A549 (cell line): Measurements from ENCODE around the gene SMAD3. TPM values are rescaled to one million over a fixed set of nuclear protein-coding genes. Genes with fewer than 3 reads are reported as not detected.

Experiments
- ATAC-seq, 2 experiments: fragments of 200-7000 bp in 1 of 2; fragments of >200 bp in 1 of 2; cut with Nextera tagmentation in 1 of 2; cut with Tn5 transposase in 1 of 2; 3 replicates each; pipeline versions ENCODE4 v1.8.0 to v1.9.1; 2018 to 2020; ENCODE audit warnings: mild to moderate bottlenecking in 1 of 2, moderate library complexity in 1 of 2
- CTCF ChIA-PET: fragments of 300-600 bp; sonication (Branson Sonifier 250); formaldehyde crosslinking; extraction: SDS; loops from one replicate; lab custom pipeline; 2021; ENCODE audit warnings: antibody characterized with exemption, inconsistent platforms; lab: Yijun Ruan, JAX
- POLR2A ChIA-PET: fragments of 350-600 bp; formaldehyde crosslinking; extraction: SDS; loops from one replicate; lab custom pipeline; 2021; ENCODE audit warnings: antibody characterized with exemption, inconsistent platforms; lab: Yijun Ruan, JAX
- DNase-seq, 2 experiments: peaks; one replicate each; pipeline versions ENCODE4 v3.0.0 to v3.0.0-alpha.2; 2011 to 2016; ENCODE audit warnings: low read depth in 1 of 2, low spot score in 1 of 2
- FAIRE-seq: peaks from 2 replicates; lab custom pipeline; 2011; peaks lifted over from hg19 to GRCh38; lab: Jason Lieb, UNC
- H3K27ac ChIP-seq, 2 experiments: fragments of >200 bp; sonication (Bioruptor Twin); formaldehyde crosslinking; 3 replicates each; pipeline ENCODE4 v1.5.1; 2016 to 2017
- H3K4me1 ChIP-seq: fragments of >200 bp; sonication (Bioruptor Twin); formaldehyde crosslinking; 3 replicates; pipeline ENCODE4 v1.6.1; 2016
- H3K4me2 ChIP-seq: fragments of >200 bp; sonication (Bioruptor Twin); formaldehyde crosslinking; 3 replicates; pipeline ENCODE4 v1.6.1; 2016
- H3K4me3 ChIP-seq: fragments of >200 bp; sonication (Bioruptor Twin); formaldehyde crosslinking; 3 replicates; pipeline ENCODE4 v1.5.1; 2016
- H3K9me3 ChIP-seq: fragments of >200 bp; sonication (Bioruptor Twin); formaldehyde crosslinking; 3 replicates; pipeline ENCODE4 v1.6.1; 2016
- CBX2 ChIP-seq: fragments of 200-600 bp; sonication (generic); IDR thresholded peaks from 2 replicates; pipeline ENCODE4 v1.6.1; 2016; ENCODE audit warnings: low read depth, mild to moderate bottlenecking, borderline replicate concordance
- CBX8 ChIP-seq: fragments of 200-600 bp; sonication (generic); IDR thresholded peaks from 2 replicates; pipeline ENCODE4 v1.6.1; 2016
- CEBPB ChIP-seq, 2 experiments: fragments of >200 bp in 1 of 2; sonication (Bioruptor Twin) in 1 of 2; formaldehyde crosslinking in 1 of 2; IDR thresholded peaks; 2 replicates each; pipeline ENCODE4 v1.6.1; 2012 to 2016
- CHD4 ChIP-seq: fragments of 200-600 bp; sonication (generic); IDR thresholded peaks from 2 replicates; pipeline ENCODE4 v1.6.1; 2016; ENCODE audit warnings: antibody characterized with exemption, mild to moderate bottlenecking, borderline replicate concordance
- EHF ChIP-seq: fragments of 250-450 bp; sonication (Bioruptor Pico); IDR thresholded peaks from 2 replicates; pipeline ENCODE4 v1.5.0; 2020; ENCODE audit warnings: mild to moderate bottlenecking
- EHMT2 ChIP-seq: fragments of 200-600 bp; sonication (generic); IDR thresholded peaks from 2 replicates; pipeline ENCODE4 v1.6.1; 2016; ENCODE audit warnings: antibody characterized with exemption, low read depth, mild to moderate bottlenecking, moderate library complexity
- ELK1 ChIP-seq: fragments of 150-350 bp; IDR thresholded peaks from 2 replicates; pipeline ENCODE4 v1.6.1; 2014; ENCODE audit warnings: low read depth, mild to moderate bottlenecking, low read length
- ESRRA ChIP-seq: fragments of 150-350 bp; IDR thresholded peaks from 2 replicates; pipeline ENCODE4 v1.6.1; 2014; ENCODE audit warnings: mild to moderate bottlenecking, low read length, borderline replicate concordance
- FOSB ChIP-seq: fragments of 250-450 bp; sonication (Bioruptor Pico); IDR thresholded peaks from 2 replicates; pipeline ENCODE4 v1.5.0; 2020; ENCODE audit warnings: mild to moderate bottlenecking, moderate library complexity
- FOSL2 ChIP-seq, 2 experiments: fragments of 450-650 bp in 1 of 2; fragments of >200 bp in 1 of 2; sonication (Bioruptor Twin) in 1 of 2; formaldehyde crosslinking; IDR thresholded peaks; 2 replicates each; pipeline versions ENCODE4 v1.5.0 to v1.6.1; 2016 to 2020; ENCODE audit warnings: mild to moderate bottlenecking in 1 of 2, moderate library complexity in 1 of 2
- HDAC2 ChIP-seq: fragments of 200-600 bp; sonication (generic); IDR thresholded peaks from 2 replicates; pipeline ENCODE4 v1.6.1; 2016
- HES2 ChIP-seq: fragments of >200 bp; sonication (Bioruptor Twin); formaldehyde crosslinking; IDR thresholded peaks from 2 replicates; pipeline ENCODE4 v1.6.1; 2016
- HEYL ChIP-seq: fragments of 250-450 bp; sonication (Bioruptor Pico); IDR thresholded peaks from 2 replicates; pipeline ENCODE4 v1.8.0; 2021; ENCODE audit warnings: mild to moderate bottlenecking, moderate library complexity
- MAFK ChIP-seq: fragments of 450-650 bp; IDR thresholded peaks from 2 replicates; pipeline ENCODE4 v1.6.1; 2014; ENCODE audit not compliant: partially characterized antibody
- MAZ ChIP-seq: fragments of 150-350 bp; IDR thresholded peaks from 2 replicates; pipeline ENCODE4 v1.6.1; 2014; ENCODE audit warnings: antibody characterized with exemption, low read depth, low read length, borderline replicate concordance
- MYC ChIP-seq: IDR thresholded peaks from 2 replicates; pipeline ENCODE4 v1.6.1; 2012; ENCODE audit warnings: mild to moderate bottlenecking, inconsistent platforms, low read length, improper control_type of control experiment, borderline replicate concordance
- NPAS2 ChIP-seq: fragments of 250-450 bp; sonication (Bioruptor Pico); IDR thresholded peaks from 2 replicates; pipeline ENCODE4 v1.8.0; 2022; ENCODE audit warnings: mild to moderate bottlenecking, moderate library complexity, borderline replicate concordance
- NR3C1 ChIP-seq: fragments of >200 bp; sonication (Bioruptor Twin); formaldehyde crosslinking; IDR thresholded peaks from 3 replicates; pipeline ENCODE4 v1.6.1; 2017
- PHF8 ChIP-seq: fragments of 200-600 bp; sonication (generic); IDR thresholded peaks from 2 replicates; pipeline ENCODE4 v1.6.1; 2016; ENCODE audit warnings: low read depth, mild to moderate bottlenecking, antibody characterized with exemption, moderate library complexity, borderline replicate concordance
- POLR2A ChIP-seq: IDR thresholded peaks from 2 replicates; pipeline ENCODE4 v1.6.1; 2012; ENCODE audit warnings: mild to moderate bottlenecking, low read length
- POLR2AphosphoS2 ChIP-seq: conservative IDR thresholded peaks from 2 replicates; pipeline ENCODE4 v1.6.1; 2012; ENCODE audit warnings: low read length, improper control_type of control experiment, inconsistent platforms
- RAD21 ChIP-seq, 2 experiments: fragments of >200 bp in 1 of 2; sonication (Bioruptor Twin) in 1 of 2; formaldehyde crosslinking in 1 of 2; IDR thresholded peaks in 1 of 2; conservative IDR thresholded peaks in 1 of 2; 2 replicates in 1 of 2; 3 replicates in 1 of 2; pipeline ENCODE4 v1.6.1; 2012 to 2018; ENCODE audit warnings: inconsistent platforms in 1 of 2
- RARB ChIP-seq: fragments of 250-450 bp; sonication (Bioruptor Pico); IDR thresholded peaks from 2 replicates; pipeline ENCODE4 v1.8.0; 2021; ENCODE audit warnings: mild to moderate bottlenecking, moderate library complexity
- RCOR1 ChIP-seq: fragments of 150-350 bp; IDR thresholded peaks from 2 replicates; pipeline ENCODE4 v1.6.1; 2014; ENCODE audit warnings: antibody characterized with exemption, low read length, low read depth
- RFX5 ChIP-seq: fragments of 450-650 bp; IDR thresholded peaks from 2 replicates; pipeline ENCODE4 v1.7.1; 2014; ENCODE audit warnings: antibody characterized with exemption, mild to moderate bottlenecking, moderate library complexity
- RNF2 ChIP-seq: fragments of 200-600 bp; sonication (generic); IDR thresholded peaks from 2 replicates; pipeline ENCODE4 v1.6.1; 2016; ENCODE audit warnings: low read depth, mild to moderate bottlenecking, antibody characterized with exemption, moderate library complexity, borderline replicate concordance
- SMC3 ChIP-seq: fragments of >200 bp; sonication (Bioruptor Twin); formaldehyde crosslinking; IDR thresholded peaks from 3 replicates; pipeline ENCODE4 v1.6.1; 2018; ENCODE audit warnings: inconsistent platforms
- USF2 ChIP-seq: fragments of 450-650 bp; IDR thresholded peaks from 2 replicates; pipeline ENCODE4 v1.6.1; 2014; ENCODE audit warnings: antibody characterized with exemption
- ZC3H11A ChIP-seq: fragments of 450-650 bp; IDR thresholded peaks from 2 replicates; pipeline ENCODE4 v1.6.1; 2014; ENCODE audit warnings: antibody characterized with exemption, mild to moderate bottlenecking
- ZFP36 ChIP-seq: fragments of 450-650 bp; IDR thresholded peaks from 2 replicates; pipeline ENCODE4 v1.6.1; 2014; ENCODE audit warnings: borderline replicate concordance; ENCODE audit not compliant: partially characterized antibody
- WGBS: methylation state at CpG from one replicate; pipeline ENCODE4 v1.1.6; 2017; ENCODE audit errors: missing lambda C conversion rate; 5-methylcytosine and 5-hydroxymethylcytosine counted together
- polyA plus RNA-seq, 4 experiments: library from polyadenylated mRNA; depleted of rRNA in 3 of 4; stranded (reverse); fragments of >200 nt; fragmentation: RNase III in 1 of 4; extraction: RNeasy Plus Mini Kit Qiagen cat#74134 plus additional on column Dnase treatment in 1 of 4; gene quantifications; 2 replicates in 3 of 4; 3 replicates in 1 of 4; pipeline ENCODE4 v1.2.3, GENCODE V29; 2011 to 2017
- TF ChIP-seq, protein P1 (sequence below): fragments of >200 bp; sonication (Bioruptor Twin); formaldehyde crosslinking; IDR thresholded peaks from 3 replicates; pipeline ENCODE4 v1.5.1; 2016
- TF ChIP-seq, protein P2 (sequence below): IDR thresholded peaks from 2 replicates; pipeline ENCODE4 v1.6.1; 2012

The SMAD3 gene
- polyA plus RNA-seq, 2 of the 4 experiments (the other 2 are of a cell fraction), result 74.6 to 77.2 TPM

DNA sequence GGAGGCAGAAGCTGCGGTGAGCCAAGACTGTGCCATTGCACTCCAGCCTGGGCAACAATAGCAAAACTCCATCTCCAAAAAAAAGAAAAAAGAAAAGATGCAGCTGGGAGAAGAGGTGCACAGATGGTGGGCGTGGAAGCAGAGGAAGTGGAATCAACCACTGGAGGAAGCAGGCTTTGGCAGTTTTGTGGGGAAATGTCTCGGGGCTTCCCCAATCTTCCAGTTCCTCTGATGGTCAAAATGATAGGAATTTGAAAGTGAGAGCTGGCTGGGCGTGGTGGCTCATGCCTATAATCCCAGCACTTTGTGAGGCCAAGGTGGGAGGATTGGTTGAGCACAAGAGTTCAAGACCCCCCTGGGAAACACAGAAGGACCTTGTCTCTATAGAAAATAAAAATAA, 48.1 kb upstream of the SMAD3 start:
- TF ChIP-seq RNF2, result no peak
- no peak for TF ChIP-seq MYC
- TF ChIP-seq MAFK, result no peak
- no peak for TF ChIP-seq CBX2
- TF ChIP-seq FOSL2 (IDR thresholded peaks at IDR 0.05), result no peak
- TF ChIP-seq FOSL2 (CRISPR knock-in tag; IDR thresholded peaks at IDR 0.05), result no peak
- no peak for TF ChIP-seq HES2
- TF ChIP-seq PHF8, result no peak
- TF ChIP-seq, protein P1, sequence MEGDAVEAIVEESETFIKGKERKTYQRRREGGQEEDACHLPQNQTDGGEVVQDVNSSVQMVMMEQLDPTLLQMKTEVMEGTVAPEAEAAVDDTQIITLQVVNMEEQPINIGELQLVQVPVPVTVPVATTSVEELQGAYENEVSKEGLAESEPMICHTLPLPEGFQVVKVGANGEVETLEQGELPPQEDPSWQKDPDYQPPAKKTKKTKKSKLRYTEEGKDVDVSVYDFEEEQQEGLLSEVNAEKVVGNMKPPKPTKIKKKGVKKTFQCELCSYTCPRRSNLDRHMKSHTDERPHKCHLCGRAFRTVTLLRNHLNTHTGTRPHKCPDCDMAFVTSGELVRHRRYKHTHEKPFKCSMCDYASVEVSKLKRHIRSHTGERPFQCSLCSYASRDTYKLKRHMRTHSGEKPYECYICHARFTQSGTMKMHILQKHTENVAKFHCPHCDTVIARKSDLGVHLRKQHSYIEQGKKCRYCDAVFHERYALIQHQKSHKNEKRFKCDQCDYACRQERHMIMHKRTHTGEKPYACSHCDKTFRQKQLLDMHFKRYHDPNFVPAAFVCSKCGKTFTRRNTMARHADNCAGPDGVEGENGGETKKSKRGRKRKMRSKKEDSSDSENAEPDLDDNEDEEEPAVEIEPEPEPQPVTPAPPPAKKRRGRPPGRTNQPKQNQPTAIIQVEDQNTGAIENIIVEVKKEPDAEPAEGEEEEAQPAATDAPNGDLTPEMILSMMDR, result no peak
- TF ChIP-seq ZFP36, result no peak
- no peak for TF ChIP-seq ZC3H11A
- TF ChIP-seq EHF (CRISPR knock-in tag), result no peak
- no peak for TF ChIP-seq FOSB (CRISPR knock-in tag)
- TF ChIP-seq POLR2A, result no peak
- no peak for TF ChIP-seq ELK1
- TF ChIP-seq CBX8, result no peak
- TF ChIP-seq RAD21 (conservative IDR thresholded peaks at IDR 0.05 in 1 of 2, IDR thresholded peaks at IDR 0.05 in 1 of 2), result no peak
- TF ChIP-seq CEBPB (IDR thresholded peaks at IDR 0.05), result no peak
- TF ChIP-seq POLR2AphosphoS2, result no peak
- no peak for TF ChIP-seq RARB (CRISPR knock-in tag)
- no peak for TF ChIP-seq SMC3
- 88% methylated on average over 4 of the region's 4 CpGs for whole genome bisulfite sequencing
- ATAC-seq (no peak), DNase-seq (no peak), FAIRE-seq (no peak)
- Histone ChIP-seq H3K4me2 (no peak overlapping the region), H3K27ac (0 out of 6 replicates have a peak overlapping the region, but pooled peaks of 1 of the 2 experiments have one; percentile 6), H3K4me3 (no peak overlapping the region), H3K9me3 (no peaks in the 10 kb centered on the region), H3K4me1 (0 out of 3 replicates have a peak, but pooled peaks cover 3% of the 10 kb centered on the region)
- POLR2A ChIA-PET, result no interaction called here
- CTCF ChIA-PET, result interaction anchor here (0.6 to 4.6 kb wide), 5 partner anchors 15 to 290 kb away, joined by 3 to 12 read pairs (median 3); no protein-coding TSS in a partner anchor

DNA sequence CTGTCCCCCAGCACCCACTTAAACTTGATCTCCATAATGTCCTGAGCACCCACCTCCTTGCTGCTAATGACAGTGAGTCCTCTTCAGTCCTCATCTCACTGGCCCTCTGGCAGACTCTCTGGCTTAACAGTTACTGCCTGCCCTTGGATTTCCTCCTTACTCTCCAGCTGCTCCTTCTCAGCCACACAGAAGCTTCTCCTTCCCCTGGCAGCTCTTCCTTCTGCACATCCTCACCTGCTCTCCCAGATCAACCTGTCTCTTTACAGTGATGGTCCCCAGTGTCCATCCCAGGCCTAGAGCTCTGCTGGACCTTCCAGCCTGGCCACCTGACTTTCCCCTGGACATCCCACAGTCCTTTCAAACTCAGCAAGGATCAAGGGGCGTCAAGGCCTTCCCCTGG, 47.4 kb upstream of the SMAD3 start:
- no peak for DNase-seq
- ChIA-PET CTCF (interaction anchor here (0.6 to 4.6 kb wide), 4 partner anchors 12 to 71 kb away, joined by 3 to 12 read pairs (median 4); no protein-coding TSS in a partner anchor), POLR2A (no interaction called here)
- no peak for FAIRE-seq
- TF ChIP-seq CBX2, result no peak
- no peak for TF ChIP-seq NPAS2 (CRISPR knock-in tag)
- no peak for TF ChIP-seq HEYL (CRISPR knock-in tag)
- TF ChIP-seq RCOR1, result no peak
- TF ChIP-seq RFX5, result no peak
- no peak for TF ChIP-seq USF2
- no peak for TF ChIP-seq NR3C1
- no peak for TF ChIP-seq CBX8
- no peak for TF ChIP-seq HDAC2
- no peak for TF ChIP-seq MAZ
- TF ChIP-seq CHD4, result no peak
- TF ChIP-seq EHMT2, result no peak
- no peak for TF ChIP-seq CEBPB (IDR thresholded peaks at IDR 0.05)
- TF ChIP-seq ESRRA, result no peak
- TF ChIP-seq, protein P2, sequence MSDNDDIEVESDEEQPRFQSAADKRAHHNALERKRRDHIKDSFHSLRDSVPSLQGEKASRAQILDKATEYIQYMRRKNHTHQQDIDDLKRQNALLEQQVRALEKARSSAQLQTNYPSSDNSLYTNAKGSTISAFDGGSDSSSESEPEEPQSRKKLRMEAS, result no peak
- TF ChIP-seq FOSL2 (IDR thresholded peaks at IDR 0.05), result no peak
- TF ChIP-seq FOSL2 (CRISPR knock-in tag; IDR thresholded peaks at IDR 0.05), result no peak
- peak in 1 of 2 experiments; percentile 20; a peak in 2 of 6 replicates for ATAC-seq
- Histone ChIP-seq H3K4me1 (peaks cover 6% of the 10 kb centered on the region; the same call in 1 of the 3 replicates), H3K9me3 (no peaks in the 10 kb centered on the region), H3K4me3 (no peak overlapping the region), H3K27ac (peak overlapping the region in 1 of 2 experiments; percentile 54; a peak in 2 of 6 replicates), H3K4me2 (no peak overlapping the region)
- WGBS, result 70% methylated on average over 1 of the region's 1 CpG
